Suppressor macrophage (primary cell): ENCODE results near the gene TRPM5.

Source experiments
- DNase-seq, 4 experiments: peaks; one replicate each; pipeline ENCODE4 v3.0.0-alpha.2; 2020 to 2022

Gene TRPM5

DNA sequence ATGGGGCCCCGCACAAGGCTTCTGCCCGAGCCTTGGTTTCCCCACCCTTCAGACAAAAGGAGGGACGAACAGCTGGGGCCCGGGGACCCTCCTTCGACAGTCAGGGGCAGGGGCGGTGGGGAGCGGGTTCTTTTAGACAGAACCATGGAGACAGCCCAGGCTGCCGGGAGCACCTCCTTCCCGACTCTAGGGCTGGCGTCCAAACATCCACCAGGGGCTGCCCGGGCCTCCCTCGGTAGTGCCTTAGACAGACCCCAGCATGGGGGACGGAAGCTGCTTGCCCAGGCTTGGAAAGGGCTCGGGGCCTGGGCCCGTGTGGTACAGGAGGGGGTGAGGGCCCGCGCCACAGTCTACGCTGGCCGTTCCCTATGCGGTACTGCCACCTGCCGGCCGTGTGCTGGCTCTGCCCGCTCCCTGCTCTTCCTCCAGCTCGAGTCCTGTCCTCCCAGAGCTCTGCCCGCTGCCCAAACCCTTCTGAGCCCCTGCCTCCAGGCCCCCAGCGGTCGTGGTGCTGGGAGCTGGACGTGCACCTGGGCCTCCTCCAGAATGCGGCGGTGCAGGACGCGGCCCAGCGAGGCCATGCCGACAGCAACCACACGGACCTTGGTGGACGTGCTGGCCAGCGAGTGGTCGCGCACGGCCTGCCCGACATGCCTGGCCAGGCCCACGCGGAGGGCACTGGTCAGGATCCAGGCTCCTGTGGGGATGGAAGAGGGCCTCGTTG is 23.6 kb downstream of the TRPM5 start:
- peak; percentile 82 to 93 (median 88) for DNase-seq

- DNase-seq: peak; percentile 83 to 92 (median 88)
Observed at GRCh38 chr11:2419638-2420501, 24.4 kb downstream of the TRPM5 start.

DNA sequence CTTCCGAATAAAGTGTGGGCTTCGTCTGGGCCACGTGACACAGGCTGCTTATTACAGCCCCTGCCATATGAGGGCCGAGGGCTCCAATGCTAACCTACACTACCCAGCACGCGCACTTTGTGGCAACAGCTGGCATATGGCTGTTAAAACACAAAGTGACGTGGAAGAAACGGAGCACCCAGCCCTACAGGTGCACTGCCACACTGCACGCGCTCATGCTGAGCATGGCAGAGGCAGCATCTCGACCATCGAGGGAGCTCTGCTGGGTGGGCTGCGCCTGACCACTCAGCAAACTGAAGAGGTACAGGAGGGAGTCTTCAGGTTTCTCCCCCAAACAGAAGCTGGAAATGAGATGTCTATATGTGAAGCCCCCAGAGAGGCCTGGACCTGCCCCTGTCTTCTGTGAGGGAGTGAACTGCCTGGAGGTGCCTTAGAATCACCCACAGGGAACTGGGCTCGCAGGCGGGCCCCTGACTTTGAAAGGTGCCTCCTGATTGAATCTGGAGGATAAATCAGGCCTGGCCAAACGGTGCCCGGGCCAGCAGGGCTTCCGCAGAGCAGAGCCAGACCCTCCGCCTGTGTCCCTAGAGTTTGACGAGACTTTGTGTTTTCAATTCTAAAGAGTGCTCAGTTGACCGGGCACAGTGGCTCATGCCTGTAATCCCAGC is 25.5 kb downstream of the TRPM5 start:
- no peak for DNase-seq

DNA sequence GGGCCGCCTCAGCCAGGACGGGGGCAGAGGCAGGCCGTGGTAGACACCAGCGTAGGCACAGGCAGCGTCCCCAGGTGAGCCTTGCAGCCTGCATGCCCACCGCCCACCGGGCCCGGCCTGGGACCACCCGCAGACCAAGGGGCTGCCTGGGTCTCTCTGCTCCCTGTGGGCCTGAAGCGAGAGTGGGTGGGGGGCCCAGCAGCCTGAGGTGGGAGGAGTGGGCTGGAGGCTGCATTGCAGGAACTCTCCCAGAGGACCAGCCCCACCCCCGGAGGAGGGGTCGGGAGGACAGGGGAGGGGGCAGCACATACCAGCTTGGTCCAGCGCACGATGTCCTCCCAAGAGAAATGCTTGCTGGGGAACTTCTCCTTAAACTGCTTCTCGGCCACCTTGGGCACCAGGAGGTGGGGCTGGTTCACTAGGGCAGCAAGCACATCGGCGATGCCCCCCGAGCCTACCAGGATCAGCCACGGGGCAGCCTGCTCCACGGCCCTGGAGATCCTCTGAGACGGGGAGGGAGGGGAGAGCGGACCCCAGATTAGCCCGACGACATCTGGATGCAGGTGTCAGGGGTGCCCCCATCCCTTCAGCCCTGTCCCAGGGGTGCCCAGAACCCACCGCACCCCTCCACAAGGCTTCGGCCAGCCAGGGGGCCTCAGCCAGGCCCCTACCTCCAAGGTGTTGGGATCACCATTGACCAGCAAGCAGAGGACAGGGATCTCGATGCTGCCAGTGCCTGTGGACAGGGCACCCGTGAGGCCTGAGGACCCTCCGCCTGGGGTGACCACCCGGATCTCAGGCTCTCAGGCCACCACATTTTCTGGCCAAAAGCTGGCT is 26.2 kb downstream of the TRPM5 start:
- DNase-seq: no peak

DNA sequence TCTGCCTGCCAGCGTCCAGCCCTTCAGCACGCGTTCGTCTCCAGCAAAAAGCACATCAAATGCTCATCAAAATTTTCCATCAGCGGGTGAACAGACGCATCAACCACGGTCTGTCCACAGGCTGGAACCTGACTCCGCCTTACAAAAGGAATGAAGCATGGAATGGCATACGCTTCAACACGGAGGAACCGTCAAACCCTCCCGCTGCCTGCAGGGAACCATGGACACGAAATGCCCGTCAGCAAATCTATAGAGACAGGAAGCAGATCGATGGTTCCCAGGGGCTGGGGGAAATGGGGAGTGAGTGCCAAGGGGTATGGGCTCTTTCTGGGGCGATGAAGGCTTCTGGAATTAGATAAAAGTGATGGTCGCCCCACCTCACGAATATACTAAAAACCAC is 27.5 kb downstream of the TRPM5 start:
- no peak for DNase-seq

- DNase-seq: no peak
Observed at GRCh38 chr11:2415601-2416380, 28.5 kb downstream of the TRPM5 start.

- no peak for DNase-seq
Observed at GRCh38 chr11:2415171-2415570, 29.1 kb downstream of the TRPM5 start.

DNA sequence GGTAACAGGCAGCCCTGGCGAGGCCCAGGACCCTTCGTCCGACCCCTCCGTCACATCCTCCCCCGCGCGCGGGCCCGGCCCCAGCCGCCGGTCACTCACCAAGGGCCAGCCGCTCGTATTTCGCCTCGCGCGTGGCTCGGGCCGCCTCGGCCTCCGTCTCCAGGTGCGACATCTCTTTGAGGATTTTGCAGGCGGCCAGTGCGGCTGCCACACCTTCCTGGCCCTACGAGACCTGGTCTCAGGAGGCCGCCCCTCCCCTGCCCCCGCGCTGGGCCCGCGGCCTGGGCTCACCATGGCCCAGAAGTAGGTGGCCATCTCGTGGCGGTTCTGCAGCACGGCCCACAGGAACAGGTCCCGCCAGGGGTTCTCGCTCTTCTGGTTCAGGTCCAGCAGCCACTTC is 29.7 kb downstream of the TRPM5 start:
- DNase-seq: no peak

DNA sequence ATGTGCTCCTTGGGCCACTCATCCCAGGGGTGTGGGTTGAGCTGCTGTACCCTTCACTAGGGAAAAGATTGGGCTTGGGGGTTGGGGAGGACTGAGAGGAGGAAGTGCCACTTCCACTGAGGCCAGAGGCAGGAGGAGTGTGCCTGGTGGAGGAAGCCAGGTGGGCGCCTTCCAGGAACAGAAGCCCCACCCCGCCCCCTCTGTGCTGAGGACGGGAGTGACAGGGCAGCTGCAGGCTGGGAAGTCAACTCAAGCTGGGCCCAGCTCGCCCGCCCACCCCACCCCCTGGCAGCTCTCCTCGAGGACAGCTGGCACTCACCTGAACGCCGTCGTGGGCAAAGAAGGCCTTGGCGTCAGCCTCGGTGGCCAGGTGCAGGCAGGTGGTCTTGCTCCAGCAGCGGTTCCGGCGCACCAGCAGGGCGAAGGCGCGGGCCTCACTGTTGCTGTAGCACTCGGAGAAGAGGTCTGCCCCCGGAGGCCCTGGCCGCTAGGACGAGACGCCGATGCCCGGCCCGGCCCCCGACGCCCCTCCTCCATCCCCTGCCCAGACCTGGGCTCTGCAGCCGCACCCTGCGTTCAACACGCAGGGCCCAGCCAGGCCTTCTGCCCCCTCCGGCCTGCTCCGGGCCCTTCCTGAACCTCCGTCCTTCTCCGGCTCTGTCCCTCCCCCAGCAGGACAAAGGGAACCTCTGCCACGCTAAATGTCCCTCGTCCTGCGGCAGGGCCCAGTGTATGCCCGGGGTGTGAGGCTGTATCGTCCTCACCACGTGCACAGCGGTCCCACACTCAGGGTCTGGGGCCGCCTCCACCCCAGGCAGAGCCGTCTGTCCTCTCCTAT is 30.4 kb downstream of the TRPM5 start:
- DNase-seq: no peak

DNA sequence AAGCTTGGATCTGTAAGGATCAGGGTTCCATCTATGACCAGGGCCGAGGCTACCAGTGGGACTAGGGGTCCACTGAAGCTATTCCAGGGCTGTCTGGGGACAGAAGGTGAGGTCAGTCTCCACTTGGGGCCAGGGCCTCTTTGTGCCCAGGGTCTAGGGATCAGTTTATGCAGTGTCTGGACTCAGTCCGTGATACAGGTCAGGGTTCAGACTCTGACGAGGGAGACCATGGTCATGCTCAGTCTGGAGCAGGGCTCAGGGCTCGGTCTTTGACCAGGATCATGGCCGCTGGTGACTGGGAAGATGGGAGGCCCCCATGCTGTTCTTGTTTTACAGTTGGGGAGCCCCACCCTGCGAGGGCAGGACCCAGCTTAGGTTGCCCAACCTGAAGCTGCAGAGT is 32.0 kb downstream of the TRPM5 start:
- no peak for DNase-seq

DNA sequence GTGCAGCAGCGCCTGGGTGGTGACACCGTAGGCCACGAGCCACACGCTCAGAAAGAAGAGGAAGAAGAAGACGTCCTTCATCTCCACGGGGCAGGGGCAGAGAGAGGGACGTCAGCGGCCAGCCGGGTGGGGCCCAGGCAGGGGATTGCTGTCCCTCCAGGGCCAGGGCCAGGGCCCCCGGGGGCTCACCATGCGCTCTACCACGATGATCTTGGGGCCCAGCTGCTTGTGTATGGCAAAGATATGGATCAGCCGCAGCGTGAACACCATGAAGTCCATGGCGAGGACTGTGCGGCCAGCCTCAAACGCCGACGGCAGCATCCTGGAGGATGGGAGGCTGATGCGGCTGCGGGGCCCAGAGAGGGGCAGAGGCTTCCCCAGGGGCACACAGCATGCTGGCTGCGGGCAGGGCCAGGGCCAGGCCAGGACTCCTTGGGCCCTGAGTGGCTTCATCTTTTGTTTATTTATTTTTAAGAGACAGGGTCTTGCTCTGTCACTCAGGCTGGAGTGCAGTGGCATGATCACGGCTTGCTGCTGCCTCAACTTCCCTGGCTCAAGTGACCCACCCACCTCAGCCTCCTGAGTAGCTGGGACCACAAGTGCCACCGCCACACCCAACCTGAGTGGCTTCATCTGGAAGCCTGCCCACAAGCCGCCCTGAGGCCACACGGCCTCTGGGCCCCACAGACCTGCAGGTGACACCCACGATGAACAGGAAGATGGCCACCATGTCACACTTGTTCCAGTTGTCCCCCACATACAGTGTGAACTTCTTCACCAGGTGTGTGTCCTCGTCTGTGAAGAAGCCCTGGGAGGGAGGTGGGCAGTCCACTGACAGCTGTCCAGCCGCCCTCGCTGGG is 32.6 kb downstream of the TRPM5 start:
- DNase-seq: no peak

- DNase-seq: no peak
Observed at GRCh38 chr11:2410616-2411015, 33.7 kb downstream of the TRPM5 start.

DNA sequence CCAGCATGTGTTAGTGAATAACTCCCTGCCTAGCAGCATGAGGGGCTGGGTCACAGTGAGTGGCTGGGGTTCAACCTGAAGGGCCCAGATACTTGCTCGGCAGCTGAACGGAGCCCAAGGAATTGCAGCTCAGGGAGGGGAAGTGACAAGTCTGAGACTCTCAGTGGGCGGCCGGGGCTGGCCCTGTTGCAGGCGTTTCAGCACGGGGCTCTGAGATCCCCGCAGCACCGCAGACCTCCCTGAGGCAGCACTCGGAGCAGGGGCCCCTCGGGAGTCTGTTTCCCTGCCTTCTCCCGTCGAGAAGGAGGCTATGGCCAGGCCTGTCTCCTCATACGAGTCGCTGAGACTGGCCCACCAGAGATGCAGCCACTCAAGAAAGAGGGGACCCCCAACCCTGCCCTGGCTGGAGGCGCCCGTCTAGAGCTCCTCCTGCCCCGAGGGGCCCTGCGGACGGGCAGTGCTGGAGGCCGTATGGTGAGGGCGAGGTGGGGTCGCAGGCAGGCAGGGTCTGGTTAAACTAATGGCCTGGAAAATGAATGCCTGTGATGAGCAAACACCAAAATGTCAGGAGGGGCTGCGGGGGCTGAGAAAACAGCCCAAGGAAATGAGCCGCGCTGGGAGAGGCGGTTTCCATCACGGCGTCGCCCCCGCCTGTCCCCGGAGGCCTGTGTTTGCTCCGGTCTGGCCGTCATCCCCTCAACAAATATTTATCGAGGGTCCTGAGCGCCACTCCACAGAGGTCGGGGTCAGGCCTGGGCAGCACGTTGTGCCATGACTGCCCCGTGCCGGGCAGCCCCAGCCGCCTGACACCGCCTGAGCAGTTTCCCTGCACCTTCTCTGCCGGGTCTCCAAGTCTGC is 34.5 kb downstream of the TRPM5 start:
- peak in 1 of 4 experiments; percentile 41 for DNase-seq

- DNase-seq: no peak
Observed at GRCh38 chr11:2409126-2409525, 35.2 kb downstream of the TRPM5 start.

DNA sequence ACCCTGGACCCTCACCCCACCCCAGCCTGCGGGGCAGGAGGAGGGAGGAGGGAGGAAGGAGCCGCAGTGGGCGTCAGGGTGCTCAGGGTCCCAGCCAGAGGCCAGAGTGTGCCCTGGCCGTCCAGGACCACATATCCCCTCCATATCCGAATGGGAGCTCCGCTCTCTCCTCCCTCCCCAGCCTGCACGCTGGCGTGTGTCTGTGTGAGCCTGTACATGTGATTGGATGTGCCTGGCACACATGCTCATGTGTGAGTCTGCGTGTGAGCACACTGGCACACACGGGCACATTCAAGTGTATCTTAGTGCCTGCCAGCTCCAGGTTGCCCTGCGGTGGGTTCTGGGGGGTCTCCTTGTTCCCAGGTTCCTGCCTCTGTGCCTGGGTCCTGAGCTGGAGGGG is 35.6 kb downstream of the TRPM5 start:
- no peak for DNase-seq

DNA sequence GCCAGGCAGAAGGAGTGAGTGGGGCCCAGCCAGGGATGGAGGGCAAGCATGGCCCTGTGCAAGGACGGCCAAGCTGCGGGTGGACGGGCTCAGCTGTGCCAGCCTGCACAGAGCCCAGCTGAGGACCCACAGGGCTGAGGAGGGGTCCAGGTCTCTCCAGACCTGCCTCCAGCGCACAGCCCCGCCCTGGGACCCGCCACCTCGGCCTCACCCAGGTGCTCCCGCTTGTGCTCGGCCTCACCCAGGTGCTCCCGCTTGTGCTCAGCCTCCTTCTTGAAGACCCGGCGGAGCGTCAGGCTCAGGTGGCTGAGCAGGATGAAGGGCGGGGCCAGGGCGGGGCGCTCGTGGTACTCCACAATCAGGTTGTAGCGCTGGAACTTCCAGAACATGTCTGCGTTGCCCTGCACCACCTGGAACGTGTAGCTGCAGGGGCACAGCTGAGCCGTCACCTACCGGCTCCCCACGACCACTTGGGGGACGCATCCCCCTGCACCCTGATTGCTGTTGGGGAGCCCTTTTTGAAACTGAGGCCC is 37.4 kb downstream of the TRPM5 start:
- no peak for DNase-seq

- no peak for DNase-seq
Observed at GRCh38 chr11:2406451-2406850, 37.9 kb downstream of the TRPM5 start.

GRCh38 chr11:2404735-2405196 is 39.5 kb downstream of the TRPM5 start:
- no peak for DNase-seq
